Kidney epithelial cell (primary cell): ENCODE results near the gene KLF2. TPM values are rescaled to one million over a fixed set of nuclear protein-coding genes. Genes with fewer than 3 reads are reported as not detected.
A peak's percentile ranks its signal among the peaks of the same experiment; 100 is the strongest.
"Not testable (repeated sequence)": the region's sequence is repeated elsewhere in the genome, so short reads cannot be mapped to it uniquely, and the experiment has no call there.

Experiments
- DNase-seq: peaks from one replicate; pipeline ENCODE4 v3.0.0-alpha.2; 2010; ENCODE audit warnings: low read depth
- H3K27me3 ChIP-seq: 2 replicates; pipeline ENCODE4 v1.6.0; 2011; ENCODE audit warnings: low read length; ENCODE audit not compliant: control insufficient read depth, insufficient read depth
- H3K36me3 ChIP-seq: 2 replicates; pipeline ENCODE4 v1.5.1; 2011; ENCODE audit warnings: low read length; ENCODE audit not compliant: control insufficient read depth, insufficient read depth
- H3K4me3 ChIP-seq: 2 replicates; pipeline ENCODE4 v1.5.1; 2011; ENCODE audit warnings: low read depth, mild to moderate bottlenecking, control low read depth, low read length
- total RNA-seq: library from RNA; depleted of rRNA; stranded (reverse); fragments of >200 nt; gene quantifications from 2 replicates; pipeline ENCODE4 v1.2.3, GENCODE V29; 2015
- TF ChIP-seq, protein P1 (sequence below): IDR thresholded peaks from 2 replicates; pipeline ENCODE4 v1.5.1; 2011; ENCODE audit warnings: mild to moderate bottlenecking, moderate library complexity, low read length, control low read depth, inconsistent platforms; ENCODE audit not compliant: insufficient read depth, poor library complexity, severe bottlenecking

Gene KLF2
- 0.67 and 1.9 TPM in 2 replicates for total RNA-seq

DNA sequence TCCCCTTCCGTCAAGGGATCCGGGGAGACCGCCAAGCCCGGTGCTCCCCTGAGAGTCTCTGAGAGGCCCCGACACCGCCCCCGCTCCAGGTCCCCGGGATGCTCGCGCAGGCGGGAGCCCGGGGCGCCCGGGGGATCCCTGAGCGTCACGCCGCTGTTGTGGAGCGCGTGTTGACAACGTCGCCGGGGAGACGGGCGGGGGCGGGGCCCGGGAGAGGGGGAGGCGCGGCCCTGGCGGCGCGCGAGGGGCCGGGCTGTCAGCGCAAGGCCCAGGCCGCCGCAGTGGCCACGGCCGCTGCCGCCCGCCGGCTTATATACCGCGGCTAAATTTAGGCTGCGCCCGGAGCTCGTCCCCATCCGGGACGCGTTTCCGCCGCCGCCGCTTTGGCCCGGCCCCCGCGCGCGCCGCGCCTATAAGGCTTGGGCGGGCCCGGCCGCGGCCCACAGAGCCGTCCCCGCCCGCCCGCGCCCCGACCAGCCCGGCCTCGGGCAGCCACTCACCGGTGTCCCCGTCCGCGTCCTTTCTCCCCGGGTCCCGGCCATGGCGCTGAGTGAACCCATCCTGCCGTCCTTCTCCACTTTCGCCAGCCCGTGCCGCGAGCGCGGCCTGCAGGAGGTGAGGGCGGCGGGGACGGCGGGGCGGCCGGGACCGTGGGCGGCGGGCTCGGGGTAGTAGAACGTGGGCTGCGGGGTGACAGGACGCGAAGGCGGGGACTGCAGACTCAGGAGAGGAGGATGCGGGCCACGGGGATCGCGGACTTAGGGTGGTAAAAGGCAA, at the start of gene KLF2:
Gene KLF2 (plus strand): TSS at position 443 of the 777 bp plus-strand sequence. CDS start 98 bp downstream, at position 541.
- Histone ChIP-seq H3K4me3 (peak within 1 kb of the TSS; percentile 51), H3K36me3 (no peaks in the 10 kb centered on the region), H3K27me3 (peaks cover 14% of the 10 kb centered on the region)
- TF ChIP-seq, protein P1, sequence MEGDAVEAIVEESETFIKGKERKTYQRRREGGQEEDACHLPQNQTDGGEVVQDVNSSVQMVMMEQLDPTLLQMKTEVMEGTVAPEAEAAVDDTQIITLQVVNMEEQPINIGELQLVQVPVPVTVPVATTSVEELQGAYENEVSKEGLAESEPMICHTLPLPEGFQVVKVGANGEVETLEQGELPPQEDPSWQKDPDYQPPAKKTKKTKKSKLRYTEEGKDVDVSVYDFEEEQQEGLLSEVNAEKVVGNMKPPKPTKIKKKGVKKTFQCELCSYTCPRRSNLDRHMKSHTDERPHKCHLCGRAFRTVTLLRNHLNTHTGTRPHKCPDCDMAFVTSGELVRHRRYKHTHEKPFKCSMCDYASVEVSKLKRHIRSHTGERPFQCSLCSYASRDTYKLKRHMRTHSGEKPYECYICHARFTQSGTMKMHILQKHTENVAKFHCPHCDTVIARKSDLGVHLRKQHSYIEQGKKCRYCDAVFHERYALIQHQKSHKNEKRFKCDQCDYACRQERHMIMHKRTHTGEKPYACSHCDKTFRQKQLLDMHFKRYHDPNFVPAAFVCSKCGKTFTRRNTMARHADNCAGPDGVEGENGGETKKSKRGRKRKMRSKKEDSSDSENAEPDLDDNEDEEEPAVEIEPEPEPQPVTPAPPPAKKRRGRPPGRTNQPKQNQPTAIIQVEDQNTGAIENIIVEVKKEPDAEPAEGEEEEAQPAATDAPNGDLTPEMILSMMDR: no peak
- DNase-seq: no peak

DNA sequence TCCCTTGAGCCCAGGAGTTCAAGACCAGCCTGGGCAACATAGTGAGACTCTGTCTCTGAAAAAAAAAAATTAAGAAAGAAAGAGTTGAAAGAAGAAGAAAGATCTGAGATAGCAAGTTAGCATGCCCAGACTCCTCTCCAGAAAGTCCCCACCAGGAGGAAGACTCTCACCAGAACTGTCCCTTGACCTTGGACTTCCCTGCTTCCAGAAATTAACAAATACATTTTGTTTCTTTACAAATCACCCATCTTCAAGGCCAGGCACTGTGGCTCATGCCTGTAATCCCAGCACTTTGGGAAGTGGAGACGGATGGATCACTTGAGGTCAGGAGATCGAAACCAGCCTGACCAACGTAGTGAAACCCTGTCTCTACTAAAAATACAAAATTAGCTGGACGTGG, 44.3 kb upstream of the KLF2 start:
- H3K4me3 ChIP-seq: no peak overlapping the region
- no peaks in the 10 kb centered on the region for H3K36me3 ChIP-seq
- TF ChIP-seq, protein P1: no peak
- no peak for DNase-seq
- H3K27me3 ChIP-seq: no peaks in the 10 kb centered on the region

DNA sequence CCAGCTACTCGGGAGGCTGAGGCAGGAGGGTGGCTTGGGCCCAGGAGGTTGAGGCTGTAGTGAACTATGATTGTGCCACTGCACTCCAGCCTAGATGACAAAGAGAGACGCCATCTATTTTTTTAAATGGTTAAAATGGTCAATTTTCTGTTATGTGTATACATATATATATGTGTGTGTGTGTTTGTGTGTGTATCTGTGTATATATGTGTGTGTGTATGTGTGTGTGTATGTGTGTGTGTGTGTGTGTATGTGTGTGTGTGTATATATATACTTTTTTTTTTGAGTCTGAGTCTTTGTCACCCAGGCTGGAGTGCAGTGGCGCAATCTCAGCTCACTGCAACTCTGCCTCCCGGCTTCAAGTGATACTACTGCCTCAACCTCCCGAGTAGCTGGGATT, 42.9 kb upstream of the KLF2 start:
- Histone ChIP-seq H3K36me3 (no peaks in the 10 kb centered on the region), H3K27me3 (peaks cover 4% of the 10 kb centered on the region), H3K4me3 (no peak overlapping the region)
- TF ChIP-seq, protein P1: no peak
- no peak for DNase-seq

DNA sequence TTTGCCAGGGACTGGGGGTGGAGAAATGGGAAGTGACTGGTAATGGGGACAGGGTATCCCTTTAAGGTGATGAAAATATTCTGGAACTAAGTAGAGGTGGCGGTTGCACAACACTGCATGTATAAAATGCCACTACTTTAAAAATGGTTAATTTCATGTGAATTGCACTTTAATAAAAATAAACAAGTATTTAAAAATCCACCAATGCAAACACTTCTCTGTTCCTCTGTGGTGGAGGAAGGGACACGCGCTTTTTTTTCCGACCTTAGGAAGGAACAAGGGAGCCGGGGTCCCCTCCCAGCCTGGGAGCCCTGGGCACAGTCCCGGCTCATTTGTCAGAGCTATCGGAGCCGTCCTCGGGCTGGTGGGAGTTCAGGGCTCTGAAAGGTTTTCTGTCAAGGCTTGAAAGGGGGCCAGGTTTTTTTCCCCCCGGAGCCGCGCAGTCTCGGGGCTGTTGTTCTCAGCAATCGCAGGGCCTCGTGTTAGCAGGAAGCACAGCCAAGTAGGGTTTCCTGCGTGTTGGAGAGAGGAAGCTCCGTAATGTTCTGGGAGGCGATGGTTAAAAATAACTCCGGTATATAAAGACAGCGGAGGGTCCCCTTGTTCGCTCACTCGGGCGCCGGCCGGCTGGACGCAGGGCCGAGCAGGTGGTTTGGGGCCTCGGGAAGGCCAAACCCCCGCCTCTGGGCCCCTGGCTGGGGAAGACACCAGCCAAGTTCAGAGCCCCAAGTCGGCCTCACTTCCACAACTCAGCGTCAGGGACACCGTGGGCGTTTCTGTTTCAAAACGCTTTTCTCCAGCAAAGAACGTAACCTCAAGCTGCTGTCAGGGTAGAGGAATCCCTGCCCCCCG, 41.2 kb upstream of the KLF2 start:
- peaks cover 4% of the 10 kb centered on the region for H3K27me3 ChIP-seq
- no peak for DNase-seq

DNA sequence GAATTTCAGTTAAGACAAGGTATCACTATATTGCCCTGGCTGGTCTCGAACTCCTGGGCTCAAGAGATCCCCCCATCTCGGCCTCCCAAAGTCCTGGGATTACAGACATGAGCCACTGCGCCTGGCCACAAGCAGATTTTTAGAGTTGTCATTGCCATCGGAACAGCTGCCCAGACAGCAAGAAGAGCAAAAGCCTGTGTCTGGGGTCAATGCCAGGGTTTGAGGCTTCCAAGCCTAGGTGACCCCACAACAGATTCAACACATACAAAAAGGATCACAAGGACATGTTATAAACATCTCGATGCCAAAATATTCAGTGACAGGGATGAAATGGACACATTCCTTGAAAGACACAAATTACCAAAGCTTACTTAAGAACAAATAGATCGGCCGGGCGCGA, 40.1 kb upstream of the KLF2 start:
- Histone ChIP-seq H3K27me3 (peaks cover 4% of the 10 kb centered on the region), H3K36me3 (no peaks in the 10 kb centered on the region), H3K4me3 (no peak overlapping the region)
- DNase-seq: no peak
- TF ChIP-seq, protein P1: no peak

More for the DNA sequence above, 41.2 kb upstream of the KLF2 start:
- Histone ChIP-seq H3K36me3 (no peaks in the 10 kb centered on the region), H3K4me3 (no peak overlapping the region)
- TF ChIP-seq, protein P1: no peak

DNA sequence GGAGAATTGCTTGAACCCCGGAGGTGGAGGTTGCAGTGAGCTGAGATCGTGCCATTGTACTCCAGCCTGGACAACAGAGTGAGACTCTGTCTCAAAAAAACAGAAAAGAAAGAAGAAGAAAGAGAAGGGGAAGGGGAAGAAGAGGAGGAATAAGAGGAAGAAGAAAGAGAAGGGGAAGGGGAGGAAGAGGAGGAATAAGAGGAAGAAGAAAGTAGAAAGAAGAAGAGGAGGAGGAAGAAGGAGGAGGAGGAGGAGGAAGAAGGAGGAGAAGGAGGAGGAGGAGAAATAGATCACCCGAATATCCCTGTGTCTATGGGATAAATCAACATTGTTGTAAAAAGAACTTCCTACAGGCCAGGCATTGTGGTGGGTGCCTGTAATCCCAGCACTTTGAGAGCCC, 39.5 kb upstream of the KLF2 start:
- not testable (repeated sequence) for H3K27me3 ChIP-seq, H3K36me3 ChIP-seq, H3K4me3 ChIP-seq, DNase-seq
